ENCODE data around the gene TRIM66.
A peak's percentile ranks its signal among the peaks of the same experiment; 100 is the strongest.

TRIM66 gene

DNA sequence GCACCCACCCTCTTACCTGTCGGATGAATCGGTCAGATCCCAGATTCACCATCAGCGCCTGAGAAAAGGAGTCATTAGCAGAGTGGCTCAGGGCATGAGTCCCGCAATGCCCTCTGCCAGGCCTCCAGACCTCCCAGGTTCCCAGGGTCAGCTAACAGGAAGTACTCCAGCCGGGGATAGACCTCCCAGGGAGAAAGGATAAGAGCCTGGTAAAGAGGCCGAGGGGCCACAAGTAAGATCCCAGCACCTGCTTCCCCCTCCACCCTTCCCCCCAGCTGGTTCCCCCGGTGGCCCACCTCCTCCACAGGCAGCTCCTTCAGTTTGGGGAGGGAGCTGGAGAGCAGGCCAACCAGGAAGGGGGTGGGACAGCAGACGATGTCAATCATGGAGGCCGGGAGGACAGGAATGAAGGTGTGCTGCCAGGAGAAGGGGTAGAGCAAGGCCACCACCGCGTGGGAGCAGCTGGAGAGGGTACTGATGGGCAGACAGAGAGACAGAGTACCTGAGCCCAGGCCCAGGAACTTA lies 16.5 kb upstream of the TRIM66 start:
- Histone ChIP-seq H3K27ac (ENCODE audit: low read depth, low read length) (no peak overlapping the region), H2BK12ac (ENCODE audit: low read length) (peak overlapping the region; percentile 23), H3K14ac (ENCODE audit: low read length) (peak overlapping the region; percentile 9), H3K27me3 (ENCODE audit: insufficient read depth, low read length) (no peaks in the 10 kb centered on the region), H3K4me1 (ENCODE audit: control insufficient read depth in 1 of 2, insufficient read depth in 2 of 2, low read length in 2 of 2) (peaks cover 18 to 22% of the 10 kb centered on the region in 2 experiments), H3K23ac (ENCODE audit: low read length) (no peak overlapping the region), H2BK120ac (ENCODE audit: insufficient read depth, low read length, poor library complexity) (peak overlapping the region; percentile 7), H2BK5ac (ENCODE audit: low read depth, low read length, poor library complexity) (no peak overlapping the region), H3K18ac (ENCODE audit: low read length) (peak overlapping the region; percentile 14), H3K36me3 (ENCODE audit: control insufficient read depth in 1 of 2, insufficient read depth in 2 of 2, low read length in 2 of 2) (peaks cover 46 to 60% of the 10 kb centered on the region in 2 experiments), H3K4me3 (ENCODE audit: low read depth, low read length) (no peak overlapping the region), H4K12ac (ENCODE audit: low read depth, low read length) (no peak overlapping the region), H2AK5ac (ENCODE audit: low read length) (no peak overlapping the region), H3K4ac (ENCODE audit: low read depth, low read length) (no peak overlapping the region), H3K79me2 (ENCODE audit: control insufficient read depth, insufficient read depth, low read length, poor library complexity) (no peaks in the 10 kb centered on the region), H3K9ac (ENCODE audit: low read length) (no peak overlapping the region), H4K8ac (ENCODE audit: low read depth, low read length) (no peak overlapping the region), H2AFZ (ENCODE audit: insufficient read depth, low read length, poor library complexity) (no peak overlapping the region), H3K9me3 (ENCODE audit: insufficient read depth, low read depth, low read length) (no peaks in the 10 kb centered on the region), H3K79me1 (ENCODE audit: low read length) (peaks cover 9% of the 10 kb centered on the region), H4K91ac (ENCODE audit: low read depth, low read length) (peak overlapping the region; percentile 38), H3K4me2 (ENCODE audit: low read length) (no peak overlapping the region)
- DNase-seq = no peak
- WGBS (ENCODE audit: extremely low coverage, insufficient coverage, insufficient read length) = no CpG with 5 or more reads among the region's 11 CpGs

DNA sequence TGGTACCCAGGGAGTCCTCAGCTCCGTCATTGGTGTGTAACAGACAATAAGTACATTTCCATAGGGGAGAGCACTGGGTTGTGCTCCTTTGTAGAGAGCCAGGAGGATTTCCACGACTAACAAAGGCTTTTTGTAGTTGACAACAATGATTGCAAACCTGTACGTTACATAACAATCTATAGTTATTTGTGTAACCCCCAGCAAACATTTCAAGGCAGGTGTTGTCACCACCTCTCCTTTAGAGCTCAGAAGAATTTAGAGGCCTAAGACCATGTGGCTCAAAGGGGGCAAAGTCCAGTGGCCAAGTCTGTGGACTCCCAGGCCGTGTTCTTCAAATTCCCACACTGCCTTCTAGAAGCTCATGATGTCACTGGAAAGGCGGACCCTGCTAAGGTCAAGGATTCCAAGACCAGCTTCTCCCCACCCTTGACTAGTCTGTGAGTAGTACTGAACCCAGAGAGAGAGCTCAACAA lies 15.9 kb upstream of the TRIM66 start:
- Histone ChIP-seq H2AFZ (ENCODE audit: insufficient read depth, low read length, poor library complexity) (no peak overlapping the region), H4K91ac (ENCODE audit: low read depth, low read length) (no peak overlapping the region), H3K27ac (ENCODE audit: low read depth, low read length) (no peak overlapping the region), H3K4me1 (ENCODE audit: control insufficient read depth in 1 of 2, insufficient read depth in 2 of 2, low read length in 2 of 2) (peaks cover 18 to 22% of the 10 kb centered on the region in 2 experiments), H3K79me1 (ENCODE audit: low read length) (peaks cover 9% of the 10 kb centered on the region), H3K79me2 (ENCODE audit: control insufficient read depth, insufficient read depth, low read length, poor library complexity) (no peaks in the 10 kb centered on the region), H3K4me2 (ENCODE audit: low read length) (no peak overlapping the region), H3K27me3 (ENCODE audit: insufficient read depth, low read length) (no peaks in the 10 kb centered on the region), H2AK5ac (ENCODE audit: low read length) (no peak overlapping the region), H3K14ac (ENCODE audit: low read length) (no peak overlapping the region), H3K18ac (ENCODE audit: low read length) (peak overlapping the region; percentile 14), H2BK12ac (ENCODE audit: low read length) (no peak overlapping the region), H4K12ac (ENCODE audit: low read depth, low read length) (no peak overlapping the region), H3K36me3 (ENCODE audit: control insufficient read depth in 1 of 2, insufficient read depth in 2 of 2, low read length in 2 of 2) (peaks cover 47 to 60% of the 10 kb centered on the region in 2 experiments), H2BK120ac (ENCODE audit: insufficient read depth, low read length, poor library complexity) (no peak overlapping the region), H4K8ac (ENCODE audit: low read depth, low read length) (no peak overlapping the region), H3K9ac (ENCODE audit: low read length) (no peak overlapping the region), H3K4me3 (ENCODE audit: low read depth, low read length) (no peak overlapping the region), H3K9me3 (ENCODE audit: insufficient read depth, low read depth, low read length) (no peaks in the 10 kb centered on the region), H3K23ac (ENCODE audit: low read length) (no peak overlapping the region), H2BK5ac (ENCODE audit: low read depth, low read length, poor library complexity) (peak overlapping the region; percentile 3), H3K4ac (ENCODE audit: low read depth, low read length) (no peak overlapping the region)
- DNase-seq = no peak
- WGBS (ENCODE audit: extremely low coverage, insufficient coverage, insufficient read length) = no CpG with 5 or more reads among the region's 5 CpGs

DNA sequence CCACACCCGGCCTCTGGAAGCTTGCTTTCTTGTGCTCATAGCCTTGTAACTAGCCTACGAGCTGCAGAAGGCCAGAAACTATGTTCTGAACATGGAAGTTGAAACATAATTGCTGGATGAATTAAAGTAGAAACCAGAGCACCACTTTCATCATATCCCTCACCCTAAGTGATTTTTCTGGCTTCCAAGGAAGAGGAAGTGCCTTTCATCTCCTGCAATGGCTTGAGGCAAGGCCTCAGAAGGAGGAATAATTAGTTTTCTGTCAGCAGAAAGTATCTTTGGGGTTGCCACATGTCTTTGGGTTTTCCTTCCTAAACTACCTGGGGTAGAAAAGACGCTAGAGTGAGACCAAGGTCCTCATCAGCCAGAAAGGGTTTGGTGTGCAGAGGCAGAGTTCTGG lies 14.6 kb upstream of the TRIM66 start:
- Histone ChIP-seq H2AFZ (ENCODE audit: insufficient read depth, low read length, poor library complexity) (no peak overlapping the region), H3K14ac (ENCODE audit: low read length) (no peak overlapping the region), H3K27me3 (ENCODE audit: insufficient read depth, low read length) (no peaks in the 10 kb centered on the region), H3K36me3 (ENCODE audit: control insufficient read depth in 1 of 2, insufficient read depth in 2 of 2, low read length in 2 of 2) (peaks cover 42 to 64% of the 10 kb centered on the region in 2 experiments), H3K4me1 (ENCODE audit: control insufficient read depth in 1 of 2, insufficient read depth in 2 of 2, low read length in 2 of 2) (peaks cover 18 to 22% of the 10 kb centered on the region in 2 experiments), H4K12ac (ENCODE audit: low read depth, low read length) (no peak overlapping the region), H3K4me2 (ENCODE audit: low read length) (no peak overlapping the region), H2BK12ac (ENCODE audit: low read length) (no peak overlapping the region), H3K23ac (ENCODE audit: low read length) (no peak overlapping the region), H2BK5ac (ENCODE audit: low read depth, low read length, poor library complexity) (no peak overlapping the region), H2BK120ac (ENCODE audit: insufficient read depth, low read length, poor library complexity) (no peak overlapping the region), H3K18ac (ENCODE audit: low read length) (no peak overlapping the region), H3K4ac (ENCODE audit: low read depth, low read length) (no peak overlapping the region), H3K9me3 (ENCODE audit: insufficient read depth, low read depth, low read length) (no peaks in the 10 kb centered on the region), H3K79me1 (ENCODE audit: low read length) (peaks cover 9% of the 10 kb centered on the region), H3K27ac (ENCODE audit: low read depth, low read length) (no peak overlapping the region), H4K8ac (ENCODE audit: low read depth, low read length) (no peak overlapping the region), H3K9ac (ENCODE audit: low read length) (no peak overlapping the region), H3K4me3 (ENCODE audit: low read depth, low read length) (no peak overlapping the region), H3K79me2 (ENCODE audit: control insufficient read depth, insufficient read depth, low read length, poor library complexity) (no peaks in the 10 kb centered on the region), H4K91ac (ENCODE audit: low read depth, low read length) (no peak overlapping the region), H2AK5ac (ENCODE audit: low read length) (no peak overlapping the region)
- DNase-seq = no peak
- no CpG with 5 or more reads among the region's 3 CpGs for WGBS (ENCODE audit: extremely low coverage, insufficient coverage, insufficient read length)

DNA sequence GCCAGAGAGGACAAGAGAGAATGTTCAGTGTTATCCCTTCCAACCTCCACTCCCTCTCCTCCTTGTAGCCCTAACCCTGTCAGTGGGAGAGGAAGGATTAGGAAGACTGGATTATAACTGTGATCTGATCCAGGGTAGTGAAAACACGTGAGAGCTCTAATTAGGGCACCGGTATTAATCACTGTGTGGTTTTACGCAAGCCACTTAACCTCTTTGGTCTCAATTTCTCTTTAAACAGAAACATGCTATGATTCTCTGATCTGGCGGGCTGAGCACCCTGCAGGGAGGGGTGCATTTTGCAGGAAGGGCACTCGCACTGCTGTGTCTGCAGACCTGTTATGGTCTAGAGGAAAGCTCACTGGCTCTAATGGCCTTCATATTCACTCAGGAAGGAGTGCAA lies 11.7 kb upstream of the TRIM66 start:
- Histone ChIP-seq H4K12ac (ENCODE audit: low read depth, low read length) (no peak overlapping the region), H3K9me3 (ENCODE audit: insufficient read depth, low read depth, low read length) (no peaks in the 10 kb centered on the region), H3K79me1 (ENCODE audit: low read length) (no peaks in the 10 kb centered on the region), H3K79me2 (ENCODE audit: control insufficient read depth, insufficient read depth, low read length, poor library complexity) (no peaks in the 10 kb centered on the region), H4K91ac (ENCODE audit: low read depth, low read length) (no peak overlapping the region), H3K4me3 (ENCODE audit: low read depth, low read length) (no peak overlapping the region), H3K27ac (ENCODE audit: low read depth, low read length) (no peak overlapping the region), H4K8ac (ENCODE audit: low read depth, low read length) (no peak overlapping the region), H2BK12ac (ENCODE audit: low read length) (no peak overlapping the region), H2BK5ac (ENCODE audit: low read depth, low read length, poor library complexity) (no peak overlapping the region), H2BK120ac (ENCODE audit: insufficient read depth, low read length, poor library complexity) (no peak overlapping the region), H3K9ac (ENCODE audit: low read length) (peak overlapping the region; percentile 23), H3K4me2 (ENCODE audit: low read length) (no peak overlapping the region), H3K36me3 (ENCODE audit: control insufficient read depth in 1 of 2, insufficient read depth in 2 of 2, low read length in 2 of 2) (peaks cover 41 to 67% of the 10 kb centered on the region in 2 experiments), H3K23ac (ENCODE audit: low read length) (no peak overlapping the region), H2AK5ac (ENCODE audit: low read length) (no peak overlapping the region), H3K18ac (ENCODE audit: low read length) (no peak overlapping the region), H3K4ac (ENCODE audit: low read depth, low read length) (no peak overlapping the region), H3K27me3 (ENCODE audit: insufficient read depth, low read length) (no peaks in the 10 kb centered on the region), H2AFZ (ENCODE audit: insufficient read depth, low read length, poor library complexity) (no peak overlapping the region), H3K14ac (ENCODE audit: low read length) (no peak overlapping the region), H3K4me1 (ENCODE audit: control insufficient read depth in 1 of 2, insufficient read depth in 2 of 2, low read length in 2 of 2) (peaks cover 5 to 7% of the 10 kb centered on the region in 2 experiments)
- no peak for DNase-seq
- no CpG with 5 or more reads among the region's 5 CpGs for WGBS (ENCODE audit: extremely low coverage, insufficient coverage, insufficient read length)

All from trophoblast cell (in vitro differentiated cells and primary cell).